ENCODE results near the gene CHD3. TPM values are rescaled to one million over a fixed set of nuclear protein-coding genes. Genes with fewer than 3 reads are reported as not detected.

Gene CHD3
- total RNA-seq, 1 experiment from 2014 or later: 84.6 TPM

- no peaks in the 10 kb centered on the region for H3K27me3 ChIP-seq (ENCODE audit: control insufficient read depth, insufficient read depth, low read length)
- BruUV-seq (replicated peaks): no TSS peak
- peak overlapping the region; percentile 54 to 59 for H3K4me3 ChIP-seq (ENCODE audit: low read depth in 2 of 2, low read length in 2 of 2)
- ChIA-PET CTCF (interaction anchor here (0.5 kb wide), 1 partner anchor 96 kb away, joined by 9 read pairs; no protein-coding TSS in a partner anchor), POLR2A (interaction anchor here (0.7 kb wide), 1 partner anchor 16 kb away, joined by 3 read pairs; the partner anchor contains the start of genes CNTROB and TRAPPC1)
- no peak for DNase-seq (ENCODE audit: low read depth, low spot score)
- H3K36me3 ChIP-seq (ENCODE audit: control insufficient read depth, insufficient read depth, low read length): peaks cover 3% of the 10 kb centered on the region
- in situ Hi-C loops (cut with HindIII; ENCODE audit: low pct_unique_long_range_greater_than_20kb, low sequenced_read_pairs) (no loop called here), intact Hi-C loops (cut with micrococcal nuclease; ENCODE audit: unreplicated experiment) (no loop called here)
- peaks cover 10% of the 10 kb centered on the region for H3K4me1 ChIP-seq (ENCODE audit: control insufficient read depth, insufficient read depth, low read length)
- TF ChIP-seq POLR2AphosphoS5 (IDR thresholded peaks at IDR 0.05; ENCODE audit: low read depth, low read length): no peak
- TF ChIP-seq, protein P1, sequence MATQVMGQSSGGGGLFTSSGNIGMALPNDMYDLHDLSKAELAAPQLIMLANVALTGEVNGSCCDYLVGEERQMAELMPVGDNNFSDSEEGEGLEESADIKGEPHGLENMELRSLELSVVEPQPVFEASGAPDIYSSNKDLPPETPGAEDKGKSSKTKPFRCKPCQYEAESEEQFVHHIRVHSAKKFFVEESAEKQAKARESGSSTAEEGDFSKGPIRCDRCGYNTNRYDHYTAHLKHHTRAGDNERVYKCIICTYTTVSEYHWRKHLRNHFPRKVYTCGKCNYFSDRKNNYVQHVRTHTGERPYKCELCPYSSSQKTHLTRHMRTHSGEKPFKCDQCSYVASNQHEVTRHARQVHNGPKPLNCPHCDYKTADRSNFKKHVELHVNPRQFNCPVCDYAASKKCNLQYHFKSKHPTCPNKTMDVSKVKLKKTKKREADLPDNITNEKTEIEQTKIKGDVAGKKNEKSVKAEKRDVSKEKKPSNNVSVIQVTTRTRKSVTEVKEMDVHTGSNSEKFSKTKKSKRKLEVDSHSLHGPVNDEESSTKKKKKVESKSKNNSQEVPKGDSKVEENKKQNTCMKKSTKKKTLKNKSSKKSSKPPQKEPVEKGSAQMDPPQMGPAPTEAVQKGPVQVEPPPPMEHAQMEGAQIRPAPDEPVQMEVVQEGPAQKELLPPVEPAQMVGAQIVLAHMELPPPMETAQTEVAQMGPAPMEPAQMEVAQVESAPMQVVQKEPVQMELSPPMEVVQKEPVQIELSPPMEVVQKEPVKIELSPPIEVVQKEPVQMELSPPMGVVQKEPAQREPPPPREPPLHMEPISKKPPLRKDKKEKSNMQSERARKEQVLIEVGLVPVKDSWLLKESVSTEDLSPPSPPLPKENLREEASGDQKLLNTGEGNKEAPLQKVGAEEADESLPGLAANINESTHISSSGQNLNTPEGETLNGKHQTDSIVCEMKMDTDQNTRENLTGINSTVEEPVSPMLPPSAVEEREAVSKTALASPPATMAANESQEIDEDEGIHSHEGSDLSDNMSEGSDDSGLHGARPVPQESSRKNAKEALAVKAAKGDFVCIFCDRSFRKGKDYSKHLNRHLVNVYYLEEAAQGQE (IDR thresholded peaks at IDR 0.05; ENCODE audit: insufficient read depth in 1 of 2, low read depth in 2 of 2, low read length in 1 of 2): no peak
- TF ChIP-seq TCF7L2 (IDR thresholded peaks at IDR 0.05; ENCODE audit: low read depth, low read length): peak; percentile 78
- TF ChIP-seq SIN3A (IDR thresholded peaks at IDR 0.05; ENCODE audit: borderline replicate concordance, insufficient read depth, low read depth, low read length): no peak
- no peak for TF ChIP-seq CTCF (IDR thresholded peaks at IDR 0.05)
- H3K9me3 ChIP-seq (ENCODE audit: control insufficient read depth, insufficient read depth, low read depth, low read length): no peaks in the 10 kb centered on the region
- ATAC-seq: no peak
- peak overlapping the region; percentile 80 for H3K27ac ChIP-seq (ENCODE audit: low read length)
These were observed 27.7 kb downstream of the CHD3 start for GRCh38 chr17:7916385-7916682.

- DNase-seq (ENCODE audit: low read depth, low spot score) (no peak), ATAC-seq (no peak)
- Histone ChIP-seq H3K4me1 (ENCODE audit: control insufficient read depth, insufficient read depth, low read length) (peaks cover 10% of the 10 kb centered on the region), H3K27ac (ENCODE audit: low read length) (peak overlapping the region; percentile 80), H3K27me3 (ENCODE audit: control insufficient read depth, insufficient read depth, low read length) (no peaks in the 10 kb centered on the region), H3K36me3 (ENCODE audit: control insufficient read depth, insufficient read depth, low read length) (peaks cover 3% of the 10 kb centered on the region), H3K9me3 (ENCODE audit: control insufficient read depth, insufficient read depth, low read depth, low read length) (no peaks in the 10 kb centered on the region), H3K4me3 (ENCODE audit: low read depth in 2 of 2, low read length in 2 of 2) (peak overlapping the region in 1 of 2 experiments; percentile 54; a peak in 2 of 4 replicates)
- intact Hi-C loops (cut with micrococcal nuclease; ENCODE audit: unreplicated experiment) (no loop called here), in situ Hi-C loops (cut with HindIII; ENCODE audit: low pct_unique_long_range_greater_than_20kb, low sequenced_read_pairs) (no loop called here)
- TF ChIP-seq, protein P1 (IDR thresholded peaks at IDR 0.05; ENCODE audit: insufficient read depth in 1 of 2, low read depth in 2 of 2, low read length in 1 of 2): no peak
- TF ChIP-seq TCF7L2 (IDR thresholded peaks at IDR 0.05; ENCODE audit: low read depth, low read length) (no peak), SIN3A (IDR thresholded peaks at IDR 0.05; ENCODE audit: borderline replicate concordance, insufficient read depth, low read depth, low read length) (no peak), CTCF (IDR thresholded peaks at IDR 0.05) (no peak), POLR2AphosphoS5 (IDR thresholded peaks at IDR 0.05; ENCODE audit: low read depth, low read length) (no peak)
- ChIA-PET CTCF (interaction anchor here (0.5 kb wide), 1 partner anchor 95 kb away, joined by 9 read pairs; no protein-coding TSS in a partner anchor), POLR2A (interaction anchor here (0.5 to 0.7 kb wide), 3 partner anchors 15 to 80 kb away, joined by 3 to 6 read pairs (median 5); partner anchors contain the start of genes CNTROB and TRAPPC1)
- BruUV-seq (replicated peaks): no TSS peak
These were observed 28.2 kb downstream of the CHD3 start for GRCh38 chr17:7916808-7917207.
